ENCODE data around the gene SHROOM2. TPM values are rescaled to one million over a fixed set of nuclear protein-coding genes. Genes with fewer than 3 reads are reported as not detected.
"Not testable (repeated sequence)": the region's sequence is repeated elsewhere in the genome, so short reads cannot be mapped to it uniquely, and the experiment has no call there.

The SHROOM2 gene
- polyA plus RNA-seq, 3 donors from 2014 or later = not detected

DNA sequence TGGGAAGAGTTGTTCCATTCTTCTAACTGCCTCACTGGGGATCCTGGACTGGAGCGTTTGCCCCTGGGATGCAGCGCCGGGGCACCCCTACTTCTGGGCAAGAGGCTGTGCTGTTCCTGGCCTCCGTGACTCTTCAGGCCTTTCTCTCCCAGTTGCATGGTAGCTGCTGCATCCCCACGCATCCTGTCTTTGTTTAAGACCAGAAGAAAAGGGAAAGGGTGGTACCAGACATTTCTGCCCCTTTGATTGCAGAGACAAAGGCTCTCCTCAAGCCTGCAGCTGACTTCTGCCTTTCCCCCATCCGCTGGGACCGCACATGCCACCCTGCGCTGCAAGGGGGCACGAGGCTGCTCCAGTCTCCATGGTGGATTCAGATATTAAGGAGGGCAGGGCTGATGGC, 70.4 kb downstream of the SHROOM2 start:
- Mint-ChIP-seq H3K4me3 (no peak overlapping the region), H3K27me3 (ENCODE audit: low read depth in 3 of 3) (peaks cover 1 to 8% (median 7%) of the 10 kb centered on the region in 3 donors), H3K9me3 (no peaks in the 10 kb centered on the region), H3K27ac (no peak overlapping the region), H3K36me3 (no peaks in the 10 kb centered on the region), H3K4me1 (no peaks in the 10 kb centered on the region)
- DNase-seq = no peak

DNA sequence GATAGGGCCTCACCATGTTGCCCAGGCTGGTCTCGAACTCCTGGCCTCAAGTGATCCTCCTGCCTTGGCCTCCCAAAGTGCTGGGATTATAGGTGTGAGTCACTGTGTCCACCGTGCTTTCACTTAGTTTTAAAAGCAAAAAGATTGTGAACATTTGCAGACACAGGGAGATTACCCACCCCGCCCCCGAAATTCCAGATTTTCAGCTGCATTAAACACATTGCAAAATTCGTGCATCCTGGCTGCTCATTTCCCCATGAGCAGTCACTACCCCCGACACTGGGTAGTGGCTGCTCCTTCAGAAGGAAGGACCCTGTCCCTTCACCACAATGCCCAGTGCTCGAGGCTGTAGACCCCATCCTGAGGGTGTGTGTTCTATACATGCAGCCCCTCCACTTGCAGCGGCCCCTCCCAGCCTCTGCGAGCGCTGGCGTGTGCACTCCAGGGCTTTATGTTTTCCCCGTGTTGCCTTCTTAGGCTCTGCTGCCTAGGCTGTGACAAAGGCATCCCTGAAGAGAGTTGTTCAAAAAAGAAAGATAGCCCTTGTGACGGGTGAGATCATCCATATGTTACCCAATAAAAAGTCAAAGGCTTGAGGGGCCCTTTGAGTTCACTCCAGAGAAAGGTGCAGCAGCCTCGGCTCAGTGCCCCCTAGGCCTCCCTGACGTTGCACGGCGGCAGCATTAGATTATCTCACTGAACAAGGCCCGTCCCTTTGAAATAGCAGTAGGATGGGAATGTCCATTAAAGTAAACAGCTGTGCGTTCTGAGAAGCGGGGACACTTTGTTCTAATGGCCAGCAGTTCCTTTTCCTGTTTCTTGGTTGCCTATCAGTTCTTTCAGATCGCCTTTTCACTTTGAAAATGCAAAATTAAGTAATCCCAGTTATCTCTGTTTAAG, 71.6 kb downstream of the SHROOM2 start:
- H3K4me1 Mint-ChIP-seq = no peaks in the 10 kb centered on the region
- peaks cover 1 to 8% (median 8%) of the 10 kb centered on the region in 3 donors for H3K27me3 Mint-ChIP-seq (ENCODE audit: low read depth in 3 of 3)
- H3K36me3 Mint-ChIP-seq = no peaks in the 10 kb centered on the region
- no peaks in the 10 kb centered on the region for H3K9me3 Mint-ChIP-seq
- no peak for DNase-seq
- no peak overlapping the region for H3K27ac Mint-ChIP-seq
- no peak overlapping the region for H3K4me3 Mint-ChIP-seq

DNA sequence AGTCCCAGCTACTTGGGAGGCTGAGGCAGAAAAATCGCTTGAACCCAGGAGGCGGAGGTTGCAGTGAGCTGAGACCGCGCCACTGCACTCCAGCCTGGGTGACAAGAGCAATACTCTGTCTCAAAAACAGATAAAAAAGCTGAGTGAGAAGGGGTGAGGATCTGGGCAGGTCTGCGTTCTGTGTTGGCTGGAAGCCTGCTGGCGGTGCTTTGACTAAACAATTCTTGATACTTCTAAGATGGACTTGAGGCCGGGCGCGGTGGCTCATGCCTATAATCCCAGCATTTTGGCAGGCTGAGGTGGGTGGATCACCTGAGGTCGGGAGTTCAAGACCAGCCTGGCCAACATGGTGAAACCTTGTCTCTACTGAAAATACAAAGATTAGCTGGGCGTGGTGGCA, 72.5 kb downstream of the SHROOM2 start:
- not testable (repeated sequence) for H3K9me3 Mint-ChIP-seq; DNase-seq; H3K27me3 Mint-ChIP-seq (ENCODE audit: low read depth in 3 of 3); H3K4me3 Mint-ChIP-seq; H3K27ac Mint-ChIP-seq; H3K36me3 Mint-ChIP-seq; H3K4me1 Mint-ChIP-seq

DNA sequence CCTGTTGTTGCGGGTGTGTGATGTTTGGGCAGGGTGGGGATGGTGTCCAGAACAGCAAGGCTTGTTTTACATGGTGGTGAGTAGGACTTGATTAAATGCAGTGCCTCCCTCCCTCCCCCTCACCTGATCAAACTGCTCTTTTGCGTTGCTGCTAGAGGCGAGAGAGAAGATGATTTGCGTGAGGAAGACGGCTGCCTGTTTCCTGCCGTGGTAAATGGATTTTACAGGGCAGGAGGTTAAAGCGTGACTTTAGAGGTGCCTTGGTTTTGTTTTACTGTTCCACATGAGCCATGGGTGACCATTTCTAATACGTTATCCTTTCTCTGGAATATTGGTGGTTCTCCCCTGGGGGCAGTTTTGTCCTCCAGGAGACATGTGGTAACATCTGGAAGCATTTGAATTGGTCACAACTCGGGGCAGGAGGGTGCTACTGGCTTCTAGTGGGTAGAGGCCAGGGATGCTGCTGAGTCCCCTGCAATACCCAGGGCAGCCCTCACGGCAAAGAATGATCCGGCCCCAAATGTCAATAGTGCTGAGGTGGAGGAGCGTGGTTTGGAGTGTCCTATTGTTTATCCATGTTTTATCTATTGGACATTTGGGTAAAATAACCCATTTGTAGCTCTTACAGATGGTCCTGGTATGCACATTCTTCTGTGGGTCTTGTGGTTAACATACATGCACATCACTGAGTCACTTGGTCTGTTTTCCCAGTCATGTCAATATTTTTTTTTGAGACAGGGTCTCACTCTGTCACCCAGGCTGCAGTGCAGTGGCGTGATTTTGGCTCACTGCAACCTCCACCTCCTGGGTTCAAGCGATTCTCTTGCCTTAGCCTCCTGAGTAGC, 73.7 kb downstream of the SHROOM2 start:
- H3K4me3 Mint-ChIP-seq = no peak overlapping the region
- H3K27ac Mint-ChIP-seq = no peak overlapping the region

DNA sequence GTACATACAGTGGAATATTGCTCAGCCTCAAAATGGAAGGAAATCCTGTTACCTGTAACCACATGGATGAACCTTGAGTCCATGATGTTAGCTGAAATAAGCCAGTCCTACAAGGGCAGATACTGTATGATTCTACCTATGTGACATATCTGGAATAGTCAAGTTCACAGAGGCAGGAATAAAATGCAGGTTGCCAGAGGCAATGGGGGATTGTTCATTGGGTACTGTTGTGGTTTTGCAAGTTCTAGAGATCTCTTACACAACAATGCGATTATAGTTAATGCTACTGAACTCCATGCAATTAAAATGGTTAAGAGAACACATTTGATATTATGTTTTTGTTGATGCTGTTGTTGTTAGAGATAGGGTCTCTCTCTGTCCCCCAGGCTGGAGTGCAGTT, 74.6 kb downstream of the SHROOM2 start:
- no peak for DNase-seq
- peaks cover 1 to 11% (median 10%) of the 10 kb centered on the region in 3 donors for H3K27me3 Mint-ChIP-seq (ENCODE audit: low read depth in 3 of 3)
- H3K4me3 Mint-ChIP-seq = no peak overlapping the region
- no peak overlapping the region for H3K27ac Mint-ChIP-seq
- H3K36me3 Mint-ChIP-seq = no peaks in the 10 kb centered on the region
- peaks cover 0 to 2% (median 0%) of the 10 kb centered on the region in 6 donors for H3K9me3 Mint-ChIP-seq
- H3K4me1 Mint-ChIP-seq = no peaks in the 10 kb centered on the region

More for the DNA sequence above, 73.7 kb downstream of the SHROOM2 start:
- DNase-seq = no peak
- peaks cover 1 to 12% (median 5%) of the 10 kb centered on the region in 3 donors for H3K27me3 Mint-ChIP-seq (ENCODE audit: low read depth in 3 of 3)
- H3K36me3 Mint-ChIP-seq = no peaks in the 10 kb centered on the region
- no peaks in the 10 kb centered on the region for H3K4me1 Mint-ChIP-seq
- H3K9me3 Mint-ChIP-seq = peaks cover 0 to 2% (median 0%) of the 10 kb centered on the region in 6 donors

DNA sequence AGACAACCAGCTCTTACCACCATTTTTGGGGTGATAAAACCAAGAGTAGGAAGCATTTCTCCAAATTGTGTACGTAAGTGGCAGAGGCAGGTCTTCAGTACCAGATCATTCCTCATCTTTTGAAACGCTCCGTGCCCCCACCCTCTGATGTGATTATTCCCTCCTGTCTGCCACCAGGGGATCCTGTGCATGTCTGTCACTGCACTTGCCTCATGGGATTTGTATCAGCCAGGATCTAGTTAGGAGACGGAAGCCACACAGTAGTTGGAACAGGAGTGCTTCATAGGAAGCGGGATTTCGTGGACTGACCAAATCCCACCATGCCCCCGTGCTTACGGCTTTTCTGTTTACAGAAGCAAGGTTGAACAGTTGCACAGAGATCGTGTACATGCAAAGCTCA, 75.5 kb downstream of the SHROOM2 start:
- H3K4me3 Mint-ChIP-seq = no peak overlapping the region
- H3K27ac Mint-ChIP-seq = no peak overlapping the region
- H3K4me1 Mint-ChIP-seq = no peaks in the 10 kb centered on the region
- no peak for DNase-seq
- H3K27me3 Mint-ChIP-seq (ENCODE audit: low read depth in 3 of 3) = peaks cover 1 to 11% (median 10%) of the 10 kb centered on the region in 3 donors
- no peaks in the 10 kb centered on the region for H3K36me3 Mint-ChIP-seq
- peaks cover 0 to 2% (median 0%) of the 10 kb centered on the region in 6 donors for H3K9me3 Mint-ChIP-seq

DNA sequence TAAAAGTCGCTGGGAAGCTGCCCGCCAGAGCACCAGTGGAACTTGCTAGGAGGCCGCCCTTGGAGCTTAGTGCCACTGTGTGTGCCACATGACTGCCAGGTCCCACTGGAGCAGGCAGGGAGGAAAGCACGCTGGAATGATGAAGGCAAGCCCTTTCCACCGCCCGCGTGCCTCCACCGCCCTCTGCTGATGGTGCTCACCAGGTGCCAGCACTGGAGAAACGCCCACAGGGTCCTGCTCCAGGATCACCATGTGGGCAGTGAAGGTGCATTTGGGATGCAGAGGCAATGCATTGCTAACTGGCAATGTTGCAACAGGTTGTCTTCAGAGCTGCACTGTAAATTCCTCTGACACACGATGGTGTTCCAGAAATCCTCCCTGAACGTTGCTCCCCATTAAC, 76.3 kb downstream of the SHROOM2 start:
- no peaks in the 10 kb centered on the region for H3K4me1 Mint-ChIP-seq
- peaks cover 0 to 2% (median 0%) of the 10 kb centered on the region in 6 donors for H3K9me3 Mint-ChIP-seq
- peaks cover 0 to 15% (median 10%) of the 10 kb centered on the region in 3 donors for H3K27me3 Mint-ChIP-seq (ENCODE audit: low read depth in 3 of 3)
- no peaks in the 10 kb centered on the region for H3K36me3 Mint-ChIP-seq
- no peak overlapping the region for H3K27ac Mint-ChIP-seq
- no peak for DNase-seq
- no peak overlapping the region for H3K4me3 Mint-ChIP-seq

DNA sequence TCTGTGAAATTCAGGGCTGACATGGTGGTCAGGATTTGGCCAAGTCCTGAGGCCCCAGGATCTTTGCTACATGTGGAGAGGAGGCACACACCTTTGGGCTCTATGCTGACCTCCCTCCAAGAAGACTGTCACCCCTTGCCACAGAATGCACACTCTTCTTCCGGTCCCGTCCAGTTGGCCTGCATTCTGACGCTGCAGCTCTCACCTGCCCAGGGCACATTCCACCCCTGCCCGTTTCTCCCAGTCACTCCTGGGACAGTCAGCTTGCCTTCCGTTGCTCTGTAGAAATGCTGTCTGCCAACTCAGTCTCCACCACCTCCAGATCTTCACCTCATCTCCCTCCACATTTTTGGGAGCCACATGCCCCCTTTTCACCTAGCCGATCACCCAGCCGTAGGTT, 76.7 kb downstream of the SHROOM2 start:
- DNase-seq = no peak
- Mint-ChIP-seq H3K4me1 (no peaks in the 10 kb centered on the region), H3K27ac (no peak overlapping the region), H3K9me3 (peaks cover 0 to 2% (median 0%) of the 10 kb centered on the region in 6 donors), H3K4me3 (no peak overlapping the region), H3K36me3 (no peaks in the 10 kb centered on the region), H3K27me3 (ENCODE audit: low read depth in 3 of 3) (peaks cover 0 to 15% (median 10%) of the 10 kb centered on the region in 3 donors)

DNA sequence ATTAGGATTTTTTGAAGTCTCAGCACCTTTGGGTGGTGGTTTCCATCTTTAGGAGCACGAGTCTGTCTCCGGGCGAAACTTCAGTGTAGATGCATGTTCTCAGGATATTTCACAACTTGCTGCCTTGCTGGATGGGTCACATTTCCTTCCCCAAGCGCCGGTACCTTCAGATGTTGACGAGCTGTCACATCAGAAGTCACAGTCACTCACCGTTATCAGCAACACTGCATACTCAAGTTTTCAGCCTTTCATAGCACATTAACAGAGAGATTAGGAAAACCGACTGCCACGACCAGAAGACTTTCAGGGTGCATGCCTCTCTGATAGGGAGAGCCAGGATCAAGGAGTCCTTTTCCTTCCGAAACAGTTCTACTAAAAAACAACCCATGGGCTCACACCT, 77.8 kb downstream of the SHROOM2 start:
- DNase-seq = no peak
- Mint-ChIP-seq H3K27ac (no peak overlapping the region), H3K4me1 (no peaks in the 10 kb centered on the region), H3K4me3 (no peak overlapping the region), H3K27me3 (ENCODE audit: low read depth in 3 of 3) (peaks cover 0 to 15% (median 10%) of the 10 kb centered on the region in 3 donors), H3K36me3 (no peaks in the 10 kb centered on the region), H3K9me3 (peaks cover 0 to 2% (median 0%) of the 10 kb centered on the region in 6 donors)

DNA sequence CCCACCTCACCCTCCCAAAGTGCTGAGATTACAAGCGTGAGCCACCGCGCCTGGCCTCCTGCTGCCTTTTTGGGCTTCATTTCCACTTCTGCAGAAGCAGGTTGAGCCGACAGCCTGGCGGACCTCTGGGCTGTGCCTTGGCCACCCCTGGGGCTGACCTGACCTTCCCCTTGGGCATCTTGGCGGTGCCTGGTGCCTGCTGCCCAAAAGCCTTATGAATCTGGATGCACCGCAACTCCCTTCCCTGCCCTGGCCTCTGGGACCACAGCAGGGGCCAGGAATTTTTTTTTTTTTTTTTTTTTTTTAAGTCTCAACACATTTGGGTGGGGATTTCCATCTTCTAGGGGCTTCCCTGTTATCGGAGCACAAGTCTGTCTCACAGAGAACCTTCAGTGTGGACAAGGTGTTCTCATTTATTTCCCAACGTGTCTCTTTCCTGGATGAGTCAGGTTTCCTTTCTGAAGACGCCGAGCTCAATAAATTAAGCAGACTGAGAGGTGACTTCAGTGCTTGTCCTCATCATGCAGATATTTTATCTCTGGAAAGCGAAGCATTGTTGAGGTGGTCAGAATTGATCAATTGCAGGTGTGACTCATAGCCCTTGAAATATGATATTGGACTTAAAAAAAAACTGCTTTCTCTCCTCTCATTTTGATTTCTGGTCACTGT, 79.7 kb downstream of the SHROOM2 start:
- no peaks in the 10 kb centered on the region for H3K36me3 Mint-ChIP-seq
- peaks cover 0 to 15% (median 8%) of the 10 kb centered on the region in 3 donors for H3K27me3 Mint-ChIP-seq (ENCODE audit: low read depth in 3 of 3)
- H3K9me3 Mint-ChIP-seq = peaks cover 0 to 2% (median 0%) of the 10 kb centered on the region in 6 donors
- no peak overlapping the region for H3K27ac Mint-ChIP-seq
- no peak for DNase-seq
- no peaks in the 10 kb centered on the region for H3K4me1 Mint-ChIP-seq
- H3K4me3 Mint-ChIP-seq = no peak overlapping the region

DNA sequence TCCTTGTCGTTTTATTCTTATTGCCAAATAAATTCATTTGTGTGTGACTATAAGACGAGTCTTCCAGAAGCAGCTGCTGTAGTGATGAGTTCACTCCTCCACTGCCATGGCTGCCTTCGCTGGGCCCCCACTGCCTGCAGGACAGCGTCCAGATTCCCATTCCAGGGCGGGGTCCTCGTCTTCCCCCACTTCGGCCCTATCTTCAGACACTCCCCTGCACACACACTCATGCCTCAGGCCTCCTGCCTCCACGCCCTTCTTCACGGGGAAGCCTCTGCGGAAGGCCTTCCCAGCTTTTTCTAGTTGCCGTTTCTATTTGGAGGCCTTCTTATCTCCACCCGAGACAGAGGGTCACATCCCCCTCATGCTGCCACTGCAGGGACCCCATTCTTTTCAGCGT, 80.4 kb downstream of the SHROOM2 start:
- Mint-ChIP-seq H3K36me3 (no peaks in the 10 kb centered on the region), H3K4me3 (no peak overlapping the region), H3K27ac (no peak overlapping the region), H3K9me3 (peaks cover 0 to 2% (median 0%) of the 10 kb centered on the region in 6 donors), H3K27me3 (ENCODE audit: low read depth in 3 of 3) (peaks cover 0 to 11% (median 8%) of the 10 kb centered on the region in 3 donors), H3K4me1 (no peaks in the 10 kb centered on the region)
- no peak for DNase-seq

DNA sequence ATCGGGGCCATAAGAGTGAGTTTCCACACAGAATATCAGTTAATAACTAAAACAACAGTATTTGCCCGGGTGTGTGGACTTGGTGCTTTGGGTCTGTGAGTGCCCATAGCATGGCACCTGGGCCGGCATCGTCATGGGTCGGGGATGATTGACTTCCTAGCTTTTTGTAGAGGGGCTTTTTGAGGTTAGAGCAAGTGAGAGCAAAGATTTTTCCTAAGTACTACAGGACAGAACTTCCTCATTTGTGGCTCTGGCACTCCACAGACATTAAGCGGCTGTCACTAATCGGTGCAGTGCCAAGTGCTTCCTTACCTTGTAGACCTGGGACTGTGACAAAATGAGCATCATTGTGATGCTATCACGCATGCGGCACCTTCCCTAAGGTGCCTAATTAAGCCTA, 81.0 kb downstream of the SHROOM2 start:
- Mint-ChIP-seq H3K27ac (no peak overlapping the region), H3K4me1 (no peaks in the 10 kb centered on the region), H3K27me3 (ENCODE audit: low read depth in 3 of 3) (peaks cover 0 to 11% (median 11%) of the 10 kb centered on the region in 3 donors), H3K4me3 (no peak overlapping the region), H3K9me3 (peaks cover 0 to 2% (median 0%) of the 10 kb centered on the region in 6 donors), H3K36me3 (no peaks in the 10 kb centered on the region)
- no peak for DNase-seq

DNA sequence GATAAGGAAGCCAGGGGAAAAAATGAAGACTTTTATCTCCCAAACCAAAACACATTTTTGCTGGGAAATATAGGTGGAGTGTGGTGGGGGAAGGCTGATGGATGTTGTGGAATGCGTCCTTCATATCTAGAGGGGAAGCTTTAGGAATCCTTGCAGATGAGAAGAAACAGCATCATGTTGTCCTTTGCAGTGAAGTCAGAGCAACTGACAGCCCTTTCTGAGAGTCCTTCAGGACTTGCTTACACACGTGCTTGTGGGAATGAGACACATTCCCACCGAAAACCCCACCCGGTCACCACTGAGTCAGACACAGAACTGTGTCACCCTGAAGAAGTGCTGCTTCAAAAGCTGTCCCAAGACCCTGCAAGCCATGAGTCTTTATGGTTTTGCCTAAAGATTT, 81.5 kb downstream of the SHROOM2 start:
- Mint-ChIP-seq H3K27me3 (ENCODE audit: low read depth in 3 of 3) (peaks cover 0 to 11% (median 10%) of the 10 kb centered on the region in 3 donors), H3K4me3 (no peak overlapping the region), H3K9me3 (peaks cover 0 to 2% (median 0%) of the 10 kb centered on the region in 6 donors), H3K27ac (no peak overlapping the region), H3K36me3 (no peaks in the 10 kb centered on the region), H3K4me1 (no peaks in the 10 kb centered on the region)
- no peak for DNase-seq

Measured in immature natural killer cell (primary cell).